CD14-positive monocyte (primary cell): ENCODE data around the gene AQP4. TPM values are rescaled to one million over a fixed set of nuclear protein-coding genes. Genes with fewer than 3 reads are reported as not detected.

Experiments
- DNase-seq, 3 donors: peaks; one replicate each; pipeline ENCODE4 v3.0.0-alpha.2; 2011 to 2022
- H2AFZ ChIP-seq: 2 replicates; pipeline ENCODE4 v1.6.0; 2012; ENCODE audit warnings: mild to moderate bottlenecking, low read depth, low read length, inconsistent platforms; ENCODE audit not compliant: insufficient read depth, poor library complexity, severe bottlenecking
- H3K27ac ChIP-seq, 2 donors: 1 replicate in 1 of 2; 2 replicates in 1 of 2; pipeline ENCODE4 v1.5.1; 2012 to 2013; ENCODE audit warnings: low read length in 2 of 2, control low read depth in 1 of 2, inconsistent platforms in 1 of 2, low read depth in 1 of 2, mild to moderate bottlenecking in 1 of 2
- H3K27me3 ChIP-seq, 2 donors: one replicate each; pipeline versions ENCODE4 v1.6.0 to v1.6.1; 2011 to 2013; ENCODE audit warnings: low read length in 2 of 2; ENCODE audit not compliant: control insufficient read depth in 2 of 2, insufficient read depth in 2 of 2
- H3K36me3 ChIP-seq, 2 donors: replicated peaks in 1 of 2; 1 replicate in 1 of 2; 2 replicates in 1 of 2; pipeline versions ENCODE4 v1.5.1 to v1.6.1; 2012 to 2013; ENCODE audit warnings: low read length in 2 of 2, control low read depth in 1 of 2, inconsistent platforms in 1 of 2, mild to moderate bottlenecking in 1 of 2; ENCODE audit not compliant: insufficient read depth in 2 of 2, control insufficient read depth in 1 of 2
- H3K4me1 ChIP-seq, 2 donors: 1 replicate in 1 of 2; 2 replicates in 1 of 2; pipeline versions ENCODE4 v1.5.1 to v1.6.1; 2012 to 2013; ENCODE audit warnings: low read length in 2 of 2, control low read depth in 1 of 2, inconsistent platforms in 1 of 2, mild to moderate bottlenecking in 1 of 2, moderate library complexity in 1 of 2; ENCODE audit not compliant: insufficient read depth in 2 of 2, control insufficient read depth in 1 of 2
- H3K4me2 ChIP-seq: replicated peaks from 2 replicates; pipeline ENCODE3; 2012; ENCODE audit warnings: low read length, moderate library complexity, mild to moderate bottlenecking; ENCODE audit not compliant: poor library complexity, severe bottlenecking; ENCODE audit errors: extremely low read depth
- H3K4me3 ChIP-seq, 3 experiments: fragments of 200-600 bp in 1 of 3; sonication (generic) in 1 of 3; replicated peaks in 1 of 3; 1 replicate in 2 of 3; 2 replicates in 1 of 3; pipeline ENCODE4 v1.5.1; 2011 to 2013; ENCODE audit warnings: low read length in 3 of 3, mild to moderate bottlenecking in 3 of 3, control low read depth in 2 of 3, low read depth in 2 of 3, inconsistent platforms in 1 of 3, moderate library complexity in 1 of 3
- H3K79me2 ChIP-seq: 2 replicates; pipeline ENCODE4 v1.6.0; 2012; ENCODE audit warnings: mild to moderate bottlenecking, control low read depth, inconsistent platforms, low read length, moderate library complexity; ENCODE audit not compliant: insufficient read depth
- H3K9ac ChIP-seq: 2 replicates; pipeline ENCODE4 v1.6.0; 2017; ENCODE audit warnings: low read length, mild to moderate bottlenecking; ENCODE audit not compliant: insufficient read depth, poor library complexity, severe bottlenecking
- H3K9me3 ChIP-seq, 2 donors: replicated peaks in 1 of 2; 1 replicate in 1 of 2; 2 replicates in 1 of 2; pipeline versions ENCODE4 v1.5.1 to v1.6.1; 2012 to 2013; ENCODE audit warnings: low read length in 2 of 2, control low read depth in 1 of 2; ENCODE audit not compliant: control insufficient read depth in 1 of 2, insufficient read depth in 1 of 2
- H4K20me1 ChIP-seq: 2 replicates; pipeline ENCODE4 v1.6.0; 2012; ENCODE audit warnings: mild to moderate bottlenecking, low read length, control low read depth, moderate library complexity; ENCODE audit not compliant: insufficient read depth
- H3K27ac Mint-ChIP-seq, 7 donors: one replicate each; pipeline ENCODE4 v1.8.0; 2020; ENCODE audit warnings: mild to moderate bottlenecking in 7 of 7, mixed read lengths in 7 of 7, moderate library complexity in 6 of 7, inconsistent platforms in 2 of 7
- H3K27me3 Mint-ChIP-seq, 3 donors: one replicate each; pipeline ENCODE4 v1.8.0; 2021 to 2022; ENCODE audit warnings: low read depth in 3 of 3, mild to moderate bottlenecking in 3 of 3, mixed read lengths in 3 of 3, moderate library complexity in 3 of 3, inconsistent platforms in 1 of 3
- H3K36me3 Mint-ChIP-seq, 2 donors: one replicate each; pipeline ENCODE4 v1.8.0; 2020; ENCODE audit warnings: mixed read lengths in 2 of 2, inconsistent platforms in 1 of 2, mild to moderate bottlenecking in 1 of 2
- H3K4me1 Mint-ChIP-seq: one replicate; pipeline ENCODE4 v1.8.0; 2020; ENCODE audit warnings: mild to moderate bottlenecking, mixed read lengths
- H3K4me3 Mint-ChIP-seq, 2 donors: one replicate each; pipeline ENCODE4 v1.8.0; 2020; ENCODE audit warnings: mild to moderate bottlenecking in 2 of 2, mixed read lengths in 2 of 2, moderate library complexity in 1 of 2
- H3K9me3 Mint-ChIP-seq, 7 donors: one replicate each; pipeline ENCODE4 v1.8.0; 2020 to 2022; ENCODE audit warnings: mixed read lengths in 7 of 7, mild to moderate bottlenecking in 6 of 7, moderate library complexity in 6 of 7, inconsistent platforms in 2 of 7
- WGBS: methylation state at CpG from one replicate; pipeline ENCODE4 v1.1.5; 2013; ENCODE audit warnings: missing lambda C conversion rate; ENCODE audit not compliant: insufficient coverage; 5-methylcytosine and 5-hydroxymethylcytosine counted together
- intact Hi-C, 2 donors: fragments of 100-400 bp; cut with micrococcal nuclease; formaldehyde crosslinking; loops; one replicate each; pipeline versions ENCODE4 v1.15.0 to v1.15.1; 2023
- polyA plus RNA-seq, 3 donors: library from polyadenylated mRNA; depleted of rRNA in 1 of 3; unstranded in 2 of 3; stranded (reverse) in 1 of 3; fragments of 300-500 nt in 2 of 3; fragments of >200 nt in 1 of 3; fragmentation: Illumina TruSeq in 2 of 3; gene quantifications; 1 replicate in 2 of 3; 2 replicates in 1 of 3; pipeline ENCODE4 v1.2.3, GENCODE V29; 2012 to 2021
- TF ChIP-seq, protein P1 (sequence below): fragments of 200-600 bp; IDR thresholded peaks from one replicate; pipeline ENCODE4 v1.8.0; 2022; ENCODE audit warnings: antibody characterized with exemption, mild to moderate bottlenecking

AQP4 gene
- polyA plus RNA-seq, 3 donors = not detected

DNA sequence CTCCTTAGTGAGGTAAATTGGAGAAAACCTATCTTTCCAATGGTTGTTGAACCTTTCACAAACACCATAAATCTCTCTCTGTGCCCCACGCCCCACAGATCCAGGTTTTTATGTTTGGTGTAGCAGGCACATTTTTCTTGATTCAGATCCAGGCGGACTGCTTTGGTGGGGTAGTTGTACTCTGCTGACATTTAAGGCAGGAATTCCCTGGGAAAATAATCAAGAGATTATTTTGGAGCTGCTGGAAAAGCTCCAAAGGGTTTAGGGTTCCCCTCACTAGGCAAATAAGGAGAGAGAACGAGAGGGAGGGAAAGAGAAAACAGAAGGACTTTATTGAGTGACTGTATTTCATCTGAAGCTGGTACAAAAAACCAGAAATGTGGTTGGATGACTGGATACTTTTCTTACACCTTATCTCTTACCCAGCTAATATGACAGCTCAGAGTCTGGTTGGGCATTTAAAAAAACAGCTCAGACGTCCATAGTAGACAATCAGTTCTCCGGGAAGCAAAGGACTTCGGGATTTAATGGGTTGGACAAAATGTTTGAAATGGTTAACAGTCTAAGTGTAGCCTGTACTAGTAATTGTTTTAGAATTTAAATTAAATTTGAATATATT is 3.6 kb upstream of the AQP4 start:
- Histone ChIP-seq H2AFZ (no peak overlapping the region), H3K9me3 (peaks cover 0 to 4% of the 10 kb centered on the region in 2 donors), H3K79me2 (no peaks in the 10 kb centered on the region), H3K27ac (no peak overlapping the region), H3K27me3 (peaks cover 10 to 18% of the 10 kb centered on the region in 2 donors), H3K4me1 (no peaks in the 10 kb centered on the region), H3K36me3 (no peaks in the 10 kb centered on the region), H3K4me2 (no peak overlapping the region), H4K20me1 (no peaks in the 10 kb centered on the region), H3K4me3 (no peak overlapping the region), H3K9ac (no peak overlapping the region)
- Mint-ChIP-seq H3K36me3 (no peaks in the 10 kb centered on the region), H3K9me3 (peaks cover 0 to 6% (median 0%) of the 10 kb centered on the region in 7 donors), H3K4me1 (peaks cover 3% of the 10 kb centered on the region), H3K4me3 (no peak overlapping the region), H3K27ac (no peak overlapping the region), H3K27me3 (peaks cover 19 to 28% (median 20%) of the 10 kb centered on the region in 3 donors)
- TF ChIP-seq, protein P1, sequence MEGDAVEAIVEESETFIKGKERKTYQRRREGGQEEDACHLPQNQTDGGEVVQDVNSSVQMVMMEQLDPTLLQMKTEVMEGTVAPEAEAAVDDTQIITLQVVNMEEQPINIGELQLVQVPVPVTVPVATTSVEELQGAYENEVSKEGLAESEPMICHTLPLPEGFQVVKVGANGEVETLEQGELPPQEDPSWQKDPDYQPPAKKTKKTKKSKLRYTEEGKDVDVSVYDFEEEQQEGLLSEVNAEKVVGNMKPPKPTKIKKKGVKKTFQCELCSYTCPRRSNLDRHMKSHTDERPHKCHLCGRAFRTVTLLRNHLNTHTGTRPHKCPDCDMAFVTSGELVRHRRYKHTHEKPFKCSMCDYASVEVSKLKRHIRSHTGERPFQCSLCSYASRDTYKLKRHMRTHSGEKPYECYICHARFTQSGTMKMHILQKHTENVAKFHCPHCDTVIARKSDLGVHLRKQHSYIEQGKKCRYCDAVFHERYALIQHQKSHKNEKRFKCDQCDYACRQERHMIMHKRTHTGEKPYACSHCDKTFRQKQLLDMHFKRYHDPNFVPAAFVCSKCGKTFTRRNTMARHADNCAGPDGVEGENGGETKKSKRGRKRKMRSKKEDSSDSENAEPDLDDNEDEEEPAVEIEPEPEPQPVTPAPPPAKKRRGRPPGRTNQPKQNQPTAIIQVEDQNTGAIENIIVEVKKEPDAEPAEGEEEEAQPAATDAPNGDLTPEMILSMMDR = no peak
- 100% methylated on average over 1 of the region's 6 CpGs for WGBS
- DNase-seq = no peak
- intact Hi-C loops = no loop called here

DNA sequence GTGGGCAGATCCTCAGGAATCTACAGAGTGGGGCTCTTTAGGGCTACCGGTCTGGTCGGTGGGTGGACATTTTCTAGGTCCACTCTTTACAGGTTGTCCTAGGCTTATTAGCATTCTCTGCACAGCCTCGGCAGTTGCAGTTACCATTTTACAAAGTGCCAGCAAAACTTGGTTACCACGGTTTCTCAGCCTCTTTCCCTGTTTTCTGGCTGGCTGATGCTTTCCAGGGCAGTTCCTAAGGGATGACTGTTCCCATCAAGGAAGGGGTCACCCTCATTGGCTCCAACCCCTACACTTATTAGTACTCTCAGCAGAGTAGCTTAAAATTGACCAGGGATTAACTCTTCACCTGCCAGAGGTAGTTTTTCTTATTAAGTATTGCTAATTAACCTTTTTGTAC is 2.0 kb upstream of the AQP4 start:
- intact Hi-C loops = no loop called here
- H3K27me3 ChIP-seq = peaks cover 25 to 33% of the 10 kb centered on the region in 2 donors
- TF ChIP-seq, protein P1 = no peak
- H3K4me1 ChIP-seq = no peaks in the 10 kb centered on the region
- no peak overlapping the region for H3K27ac ChIP-seq
- H3K36me3 ChIP-seq = no peaks in the 10 kb centered on the region
- Mint-ChIP-seq H3K9me3 (peaks cover 0 to 6% (median 1%) of the 10 kb centered on the region in 7 donors), H3K36me3 (no peaks in the 10 kb centered on the region), H3K27ac (no peak overlapping the region), H3K27me3 (peaks cover 31 to 44% (median 33%) of the 10 kb centered on the region in 3 donors), H3K4me3 (no peak overlapping the region), H3K4me1 (peaks cover 6% of the 10 kb centered on the region)
- H4K20me1 ChIP-seq = no peaks in the 10 kb centered on the region
- H3K4me3 ChIP-seq = no peak overlapping the region
- H3K9ac ChIP-seq = no peak overlapping the region
- no peak for DNase-seq
- no peaks in the 10 kb centered on the region for H3K79me2 ChIP-seq
- no peak overlapping the region for H3K4me2 ChIP-seq
- no peak overlapping the region for H2AFZ ChIP-seq
- 96% methylated on average over 4 of the region's 4 CpGs for WGBS
- H3K9me3 ChIP-seq = peaks cover 0 to 17% of the 10 kb centered on the region in 2 donors
